Stimulated activated CD4-positive, alpha-beta T cell treated with anti-CD3 and anti-CD28 coated beads, Interleukin-15, amount 100 ng/mL, for 48 hours (primary cell): Measurements from ENCODE around the gene SPTB.

Source experiments
- DNase-seq, 2 donors: peaks; one replicate each; pipeline ENCODE4 v3.0.0-alpha.2; 2020; ENCODE audit warnings: low read depth in 2 of 2

Gene SPTB

GRCh38 chr14:64789696-64790095 is 90.0 kb downstream of the SPTB start:
- no peak for DNase-seq

- DNase-seq: no peak
Measured at GRCh38 chr14:64788706-64789105, 91.0 kb downstream of the SPTB start.

- no peak for DNase-seq
Measured at GRCh38 chr14:64787619-64788018, 92.1 kb downstream of the SPTB start.

GRCh38 chr14:64786296-64787149 is 93.2 kb downstream of the SPTB start:
- DNase-seq: no peak

GRCh38 chr14:64784006-64784405 is 95.7 kb downstream of the SPTB start:
- no peak for DNase-seq

- DNase-seq: no peak
Measured at GRCh38 chr14:64782196-64782595, 97.5 kb downstream of the SPTB start.

- no peak for DNase-seq
Measured at GRCh38 chr14:64779472-64779871, 100.2 kb downstream of the SPTB start.

GRCh38 chr14:64778104-64778754 is 101.5 kb downstream of the SPTB start:
- no peak for DNase-seq

GRCh38 chr14:64777461-64777860 is 102.2 kb downstream of the SPTB start:
- DNase-seq: no peak

GRCh38 chr14:64775081-64775777 is 104.5 kb downstream of the SPTB start:
- no peak for DNase-seq

GRCh38 chr14:64774272-64774671 is 105.4 kb downstream of the SPTB start:
- DNase-seq: no peak

GRCh38 chr14:64773577-64773976 is 106.1 kb downstream of the SPTB start:
- DNase-seq: no peak

- DNase-seq: no peak
Measured at GRCh38 chr14:64773046-64773445, 106.7 kb downstream of the SPTB start.

GRCh38 chr14:64772397-64772950 is 107.2 kb downstream of the SPTB start:
- no peak for DNase-seq

- DNase-seq: no peak
Measured at GRCh38 chr14:64771161-64771560, 108.5 kb downstream of the SPTB start.

- no peak for DNase-seq
Measured at GRCh38 chr14:64770751-64771150, 109.0 kb downstream of the SPTB start.

- DNase-seq: no peak
Measured at GRCh38 chr14:64769096-64770020, 110.3 kb downstream of the SPTB start.

GRCh38 chr14:64768401-64769095 is 111.2 kb downstream of the SPTB start:
- DNase-seq: no peak

GRCh38 chr14:64767215-64767964 is 112.3 kb downstream of the SPTB start:
- DNase-seq: no peak
